Measurements from ENCODE around the gene OR4C45. TPM values are rescaled to one million over a fixed set of nuclear protein-coding genes. Genes with fewer than 3 reads are reported as not detected.
"Not testable (repeated sequence)": the region's sequence is repeated elsewhere in the genome, so short reads cannot be mapped to it uniquely, and the experiment has no call there.

Gene OR4C45
- total RNA-seq, 2 experiments from 2014 or later: not detected

- no peaks in the 10 kb centered on the region for H4K20me1 ChIP-seq (ENCODE audit: insufficient read depth, low read length)
- no TSS peak for BruUV-seq (replicated peaks)
- no peak overlapping the region for H3K4me2 ChIP-seq (ENCODE audit: low read length)
- no peaks in the 10 kb centered on the region for H3K79me2 ChIP-seq (ENCODE audit: insufficient read depth, low read depth, low read length)
- TF ChIP-seq CTCF (conservative IDR thresholded peaks at IDR 0.05; ENCODE audit: low read length): no peak
- TF ChIP-seq EZH2phosphoT487 (IDR thresholded peaks at IDR 0.05; ENCODE audit: borderline replicate concordance, low read depth, low read length): no peak
- ChIA-PET POLR2A (no interaction called here), CTCF (ENCODE audit: unreplicated experiment) (no interaction called here)
- no peaks in the 10 kb centered on the region for H3K36me3 ChIP-seq (ENCODE audit: insufficient read depth, low read length)
- no peaks in the 10 kb centered on the region for H3K9me3 ChIP-seq (ENCODE audit: low read length)
- no peak overlapping the region for H3K27ac ChIP-seq (ENCODE audit: low read depth, low read length, poor library complexity, severe bottlenecking)
- DNase-seq (ENCODE audit: low spot score): no peak
- no peak overlapping the region for H2AFZ ChIP-seq (ENCODE audit: low read length)
- H3K9me2 ChIP-seq (ENCODE audit: insufficient read depth, low read length): no peaks in the 10 kb centered on the region
- H3K4me3 ChIP-seq (ENCODE audit: low read depth, low read length, poor library complexity, severe bottlenecking): no peak overlapping the region
- H3K4me1 ChIP-seq (ENCODE audit: insufficient read depth, low read length, poor library complexity, severe bottlenecking): no peaks in the 10 kb centered on the region
- intact Hi-C loops (cut with micrococcal nuclease; ENCODE audit: unreplicated experiment): no loop called here
Measured at GRCh38 chr11:50037251-50037650, 4.6 kb downstream of the OR4C45 start.

- CTCF ChIA-PET (ENCODE audit: unreplicated experiment): no interaction called here
- H3K9me3 ChIP-seq (ENCODE audit: low read length): no peaks in the 10 kb centered on the region
- H3K36me3 ChIP-seq (ENCODE audit: insufficient read depth, low read length): no peaks in the 10 kb centered on the region
- H3K79me2 ChIP-seq (ENCODE audit: insufficient read depth, low read depth, low read length): no peaks in the 10 kb centered on the region
- DNase-seq (ENCODE audit: low spot score): no peak
- no peaks in the 10 kb centered on the region for H3K9me2 ChIP-seq (ENCODE audit: insufficient read depth, low read length)
- H3K27ac ChIP-seq (ENCODE audit: low read depth, low read length, poor library complexity, severe bottlenecking): no peak overlapping the region
- no TSS peak for BruUV-seq (replicated peaks)
- no peaks in the 10 kb centered on the region for H4K20me1 ChIP-seq (ENCODE audit: insufficient read depth, low read length)
- TF ChIP-seq EZH2phosphoT487 (IDR thresholded peaks at IDR 0.05; ENCODE audit: borderline replicate concordance, low read depth, low read length) (no peak), CTCF (conservative IDR thresholded peaks at IDR 0.05; ENCODE audit: low read length) (no peak)
- POLR2A ChIA-PET: no interaction called here
- intact Hi-C loops (cut with micrococcal nuclease; ENCODE audit: unreplicated experiment): no loop called here
- H3K4me3 ChIP-seq (ENCODE audit: low read depth, low read length, poor library complexity, severe bottlenecking): no peak overlapping the region
- no peak overlapping the region for H3K4me2 ChIP-seq (ENCODE audit: low read length)
- H2AFZ ChIP-seq (ENCODE audit: low read length): no peak overlapping the region
- H3K4me1 ChIP-seq (ENCODE audit: insufficient read depth, low read length, poor library complexity, severe bottlenecking): no peaks in the 10 kb centered on the region
Measured at GRCh38 chr11:50044647-50045046, 12.0 kb downstream of the OR4C45 start.

- H3K79me2 ChIP-seq (ENCODE audit: insufficient read depth, low read depth, low read length); POLR2A ChIA-PET; H3K4me1 ChIP-seq (ENCODE audit: insufficient read depth, low read length, poor library complexity, severe bottlenecking); H2AFZ ChIP-seq (ENCODE audit: low read length); H3K27ac ChIP-seq (ENCODE audit: low read depth, low read length, poor library complexity, severe bottlenecking); intact Hi-C loops (cut with micrococcal nuclease; ENCODE audit: unreplicated experiment); H4K20me1 ChIP-seq (ENCODE audit: insufficient read depth, low read length); DNase-seq (ENCODE audit: low spot score); H3K4me2 ChIP-seq (ENCODE audit: low read length); H3K9me2 ChIP-seq (ENCODE audit: insufficient read depth, low read length); CTCF ChIA-PET (ENCODE audit: unreplicated experiment); H3K9me3 ChIP-seq (ENCODE audit: low read length); H3K4me3 ChIP-seq (ENCODE audit: low read depth, low read length, poor library complexity, severe bottlenecking); BruUV-seq (replicated peaks); H3K36me3 ChIP-seq (ENCODE audit: insufficient read depth, low read length): not testable (repeated sequence)
Measured at GRCh38 chr11:50063056-50063455, 30.4 kb downstream of the OR4C45 start.

Measured in OCI-LY7 (cell line).